ENCODE data around the gene OR14C36. TPM values are rescaled to one million over a fixed set of nuclear protein-coding genes. Genes with fewer than 3 reads are reported as not detected.

Gene OR14C36
- total RNA-seq, 1 experiment from 2014 or later: not detected

GRCh38 chr1:248393050-248393449 lies 44.5 kb downstream of the OR14C36 start:
- Mint-ChIP-seq H3K4me3 (no peak overlapping the region), H3K9me3 (peaks cover 95% of the 10 kb centered on the region), H3K27ac (no peak overlapping the region), H3K36me3 (peaks cover 90% of the 10 kb centered on the region), H3K27me3 (ENCODE audit: low read depth) (peaks cover 12% of the 10 kb centered on the region), H3K4me1 (no peaks in the 10 kb centered on the region)
- POLR2A ChIA-PET: no interaction called here
- ATAC-seq (no peak), DNase-seq (ENCODE audit: low spot score) (no peak)
- TF ChIP-seq CTCF (IDR thresholded peaks at IDR 0.05): no peak
- TF ChIP-seq TP53 (CRISPR knock-in tag; IDR thresholded peaks at IDR 0.05): no peak
- no peak for TF ChIP-seq ZNF232 (CRISPR knock-in tag; IDR thresholded peaks at IDR 0.05)
- no peak for TF ChIP-seq ZBTB21 (CRISPR knock-in tag; IDR thresholded peaks at IDR 0.05; ENCODE audit: borderline replicate concordance)
- TF ChIP-seq JUN (CRISPR knock-in tag; IDR thresholded peaks at IDR 0.05): no peak
- TF ChIP-seq ZNF396 (CRISPR knock-in tag; IDR thresholded peaks at IDR 0.05; ENCODE audit: borderline replicate concordance): no peak
- TF ChIP-seq GTF2I (CRISPR knock-in tag; conservative IDR thresholded peaks at IDR 0.05): no peak
- CTCF ChIA-PET: no interaction called here

Other genes with a start within 250 kb of the OR14C36 start
- not detected in 3 replicates for gene OR2M5, start 203.6 kb upstream of the OR14C36 start, total RNA-seq (2021)
- gene OR2M2, start 174.0 kb upstream of the OR14C36 start, total RNA-seq (2021): not detected in 3 replicates
- not detected in 3 replicates for gene OR2M3, start 151.5 kb upstream of the OR14C36 start, total RNA-seq (2021)
- not detected in 3 replicates for gene OR2M4, start 117.4 kb upstream of the OR14C36 start, total RNA-seq (2021)
- gene OR2T33, start 70.8 kb upstream of the OR14C36 start, total RNA-seq (2021): not detected in 3 replicates
- not detected in 3 replicates for gene OR2T12, start 45.4 kb upstream of the OR14C36 start, total RNA-seq (2021)
- not detected in 3 replicates for gene OR2M7, start 24.2 kb upstream of the OR14C36 start, total RNA-seq (2021)
- not detected in 3 replicates for gene OR2T4, start 12.9 kb downstream of the OR14C36 start, total RNA-seq (2021)
- gene OR2T6, start 27.0 kb downstream of the OR14C36 start, total RNA-seq (2021): not detected in 3 replicates
- not detected in 3 replicates for gene OR2T1, start 54.3 kb downstream of the OR14C36 start, total RNA-seq (2021)
- gene OR2T2, start 96.9 kb downstream of the OR14C36 start, total RNA-seq (2021): not detected in 3 replicates
- gene OR2T3, start 124.6 kb downstream of the OR14C36 start, total RNA-seq (2021): not detected in 3 replicates
- gene OR2T5, start 139.8 kb downstream of the OR14C36 start, total RNA-seq (2021): not detected in 3 replicates
- gene OR2G6, start 159.3 kb downstream of the OR14C36 start, total RNA-seq (2021): not detected in 3 replicates
- not detected in 3 replicates for gene OR2T29, start 214.0 kb downstream of the OR14C36 start, total RNA-seq (2021)
- gene OR2T34, start 226.0 kb downstream of the OR14C36 start, total RNA-seq (2021): not detected in 3 replicates
- not detected in 3 replicates for gene OR2T10, start 248.9 kb downstream of the OR14C36 start, total RNA-seq (2021)